ENCODE results near the gene EXTL1. TPM values are rescaled to one million over a fixed set of nuclear protein-coding genes. Genes with fewer than 3 reads are reported as not detected.
A peak's percentile ranks its signal among the peaks of the same experiment; 100 is the strongest.

EXTL1 gene
- total RNA-seq, 1 donor from 2014 or later, result not detected

- H3K36me3 ChIP-seq (ENCODE audit: control insufficient read depth, insufficient read depth, low read length), result no peaks in the 10 kb centered on the region
- DNase-seq (ENCODE audit: low read depth), result no peak
- no peak for TF ChIP-seq CTCF (IDR thresholded peaks at IDR 0.05; ENCODE audit: insufficient read depth, low read length, severe bottlenecking)
Measured at GRCh38 chr1:26044414-26044813, 22.8 kb downstream of the EXTL1 start.

GRCh38 chr1:26044971-26045721 is 23.6 kb downstream of the EXTL1 start:
- TF ChIP-seq CTCF (IDR thresholded peaks at IDR 0.05; ENCODE audit: insufficient read depth, low read length, severe bottlenecking), result no peak
- DNase-seq (ENCODE audit: low read depth) (no peak), FAIRE-seq (no peak)
- Histone ChIP-seq H3K4me3 (ENCODE audit: low read depth, low read length) (no peak overlapping the region), H3K27me3 (ENCODE audit: control insufficient read depth, insufficient read depth, low read length) (peaks cover 33% of the 10 kb centered on the region), H3K36me3 (ENCODE audit: control insufficient read depth, insufficient read depth, low read length) (no peaks in the 10 kb centered on the region)

More at GRCh38 chr1:26044414-26044813, 22.8 kb downstream of the EXTL1 start:
- H3K27me3 ChIP-seq (ENCODE audit: control insufficient read depth, insufficient read depth, low read length), result peaks cover 33% of the 10 kb centered on the region
- H3K4me3 ChIP-seq (ENCODE audit: low read depth, low read length), result no peak overlapping the region
- FAIRE-seq, result peak; percentile 23

- no peak for TF ChIP-seq CTCF (IDR thresholded peaks at IDR 0.05; ENCODE audit: insufficient read depth, low read length, severe bottlenecking)
- Histone ChIP-seq H3K4me3 (ENCODE audit: low read depth, low read length) (no peak within 1 kb of the TSS), H3K36me3 (ENCODE audit: control insufficient read depth, insufficient read depth, low read length) (no peaks in the 10 kb centered on the region), H3K27me3 (ENCODE audit: control insufficient read depth, insufficient read depth, low read length) (peaks cover 33% of the 10 kb centered on the region)
- FAIRE-seq (no peak), DNase-seq (ENCODE audit: low read depth) (no peak)
Measured at GRCh38 chr1:26045722-26046245, 24.2 kb downstream of the EXTL1 start, which contains the start of gene SLC30A2. SLC30A2 (minus strand) TSS chr1:26046118; CDS start chr1:26045896, 222 bp downstream.

- Histone ChIP-seq H3K36me3 (ENCODE audit: control insufficient read depth, insufficient read depth, low read length) (no peaks in the 10 kb centered on the region), H3K4me3 (ENCODE audit: low read depth, low read length) (no peak overlapping the region), H3K27me3 (ENCODE audit: control insufficient read depth, insufficient read depth, low read length) (peaks cover 33% of the 10 kb centered on the region)
- DNase-seq (ENCODE audit: low read depth) (no peak), FAIRE-seq (no peak)
- TF ChIP-seq CTCF (IDR thresholded peaks at IDR 0.05; ENCODE audit: insufficient read depth, low read length, severe bottlenecking), result no peak
Measured at GRCh38 chr1:26046246-26047095, 24.9 kb downstream of the EXTL1 start.

GRCh38 chr1:26047278-26047874 is 25.8 kb downstream of the EXTL1 start:
- no peak for DNase-seq (ENCODE audit: low read depth)
- TF ChIP-seq CTCF (IDR thresholded peaks at IDR 0.05; ENCODE audit: insufficient read depth, low read length, severe bottlenecking), result no peak
- no peak overlapping the region for H3K4me3 ChIP-seq (ENCODE audit: low read depth, low read length)
- FAIRE-seq, result no peak
- no peaks in the 10 kb centered on the region for H3K36me3 ChIP-seq (ENCODE audit: control insufficient read depth, insufficient read depth, low read length)
- H3K27me3 ChIP-seq (ENCODE audit: control insufficient read depth, insufficient read depth, low read length), result peaks cover 31% of the 10 kb centered on the region

Data from bronchial epithelial cell (primary cell).